PC-9 (cell line): ENCODE data around the gene SERTAD2.

Source experiments
- EZH2 ChIP-seq: fragments of 200-600 bp; sonication (generic); IDR thresholded peaks from 2 replicates; pipeline ENCODE4 v1.8.0; 2017; ENCODE audit warnings: antibody characterized with exemption, low read depth
- TF ChIP-seq, protein P1 (sequence below): fragments of 200-600 bp; sonication (generic); conservative IDR thresholded peaks from 2 replicates; pipeline ENCODE4 v1.6.1; 2017; ENCODE audit warnings: mixed run types, antibody characterized with exemption, mild to moderate bottlenecking, moderate library complexity

DNA sequence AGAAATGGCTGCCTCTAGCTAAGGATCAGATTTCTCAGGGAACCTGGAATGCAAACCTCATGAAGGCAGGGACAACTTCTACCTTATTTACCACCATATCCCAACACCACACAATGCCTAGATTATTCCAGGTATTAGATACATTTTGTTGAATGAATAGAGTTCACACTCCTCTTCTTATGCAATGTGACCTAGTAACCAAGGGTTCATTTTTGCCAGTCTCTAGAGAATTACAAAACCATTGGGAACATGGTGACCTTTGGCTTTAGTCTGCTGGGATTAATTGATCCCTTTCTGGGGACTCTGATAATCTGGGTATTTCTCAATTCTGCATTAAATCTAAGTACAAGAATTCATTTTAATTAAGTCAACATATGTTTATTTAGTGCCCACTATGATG is 35.2 kb upstream of the SERTAD2 start:
- TF ChIP-seq, protein P1, sequence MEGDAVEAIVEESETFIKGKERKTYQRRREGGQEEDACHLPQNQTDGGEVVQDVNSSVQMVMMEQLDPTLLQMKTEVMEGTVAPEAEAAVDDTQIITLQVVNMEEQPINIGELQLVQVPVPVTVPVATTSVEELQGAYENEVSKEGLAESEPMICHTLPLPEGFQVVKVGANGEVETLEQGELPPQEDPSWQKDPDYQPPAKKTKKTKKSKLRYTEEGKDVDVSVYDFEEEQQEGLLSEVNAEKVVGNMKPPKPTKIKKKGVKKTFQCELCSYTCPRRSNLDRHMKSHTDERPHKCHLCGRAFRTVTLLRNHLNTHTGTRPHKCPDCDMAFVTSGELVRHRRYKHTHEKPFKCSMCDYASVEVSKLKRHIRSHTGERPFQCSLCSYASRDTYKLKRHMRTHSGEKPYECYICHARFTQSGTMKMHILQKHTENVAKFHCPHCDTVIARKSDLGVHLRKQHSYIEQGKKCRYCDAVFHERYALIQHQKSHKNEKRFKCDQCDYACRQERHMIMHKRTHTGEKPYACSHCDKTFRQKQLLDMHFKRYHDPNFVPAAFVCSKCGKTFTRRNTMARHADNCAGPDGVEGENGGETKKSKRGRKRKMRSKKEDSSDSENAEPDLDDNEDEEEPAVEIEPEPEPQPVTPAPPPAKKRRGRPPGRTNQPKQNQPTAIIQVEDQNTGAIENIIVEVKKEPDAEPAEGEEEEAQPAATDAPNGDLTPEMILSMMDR, result no peak
- TF ChIP-seq EZH2, result no peak
